ENCODE data around the gene CACNA1S.

GRCh38 chr1:201146626-201147390 lies 34.6 kb upstream of the CACNA1S start:
- TF ChIP-seq EP300 (IDR thresholded peaks at IDR 0.05), result no peak
- TF ChIP-seq CTCF (IDR thresholded peaks at IDR 0.05), result no peak
- TF ChIP-seq POLR2A (IDR thresholded peaks at IDR 0.05), result no peak

All from gastroesophageal sphincter (tissue), 3 donors.